HCT116 (cell line): ENCODE measurements around the gene CPA1. TPM values are rescaled to one million over a fixed set of nuclear protein-coding genes. Genes with fewer than 3 reads are reported as not detected.

Source experiments
- ATAC-seq: fragments of 200-7000 bp; cut with Tn5 transposase; 2 replicates; pipeline ENCODE4 v1.9.1; 2020; ENCODE audit warnings: mild to moderate bottlenecking, moderate library complexity
- BruUV-seq: library from RNA; stranded (reverse); fragments of 400-500 nt; replicated peaks from 2 replicates; lab custom pipeline; 2021; lab: Mats Ljungman, UMichigan
- CTCF ChIA-PET: fragments of 300-600 bp; sonication (Branson Sonifier 250); formaldehyde crosslinking; loops from one replicate; lab custom pipeline; 2021; ENCODE audit warnings: antibody characterized with exemption; lab: Charles Lee
- POLR2A ChIA-PET: fragments of 300-600, 350-600 bp; sonication (Branson Sonifier 250); formaldehyde crosslinking; loops from one replicate; lab custom pipeline; 2021; ENCODE audit warnings: antibody characterized with exemption; lab: Charles Lee
- RAD21 ChIA-PET, 2 experiments: fragments of 300-600 bp; sonication (Branson Sonifier 250); formaldehyde crosslinking; loops; one replicate each; lab custom pipeline; 2023; ENCODE audit warnings: low total read pairs in 2 of 2; ENCODE audit not compliant: uncharacterized antibody in 2 of 2, unreplicated experiment in 2 of 2, low non-redundant PET in 1 of 2; lab: Charles Lee
- DNase-seq: peaks from one replicate; pipeline ENCODE4 v3.0.0-alpha.2; 2010; ENCODE audit warnings: low read depth, low spot score
- H2AFZ ChIP-seq: fragments of 200-600 bp; shearing (Covaris generic), sonication (generic); 2 replicates; pipeline ENCODE4 v1.6.1; 2017; ENCODE audit warnings: low read depth, mixed run types, mixed read lengths, antibody characterized with exemption, low read length; ENCODE audit not compliant: poor library complexity, severe bottlenecking
- H3K27ac ChIP-seq: 2 replicates; pipeline ENCODE4 v1.5.1; 2012; ENCODE audit warnings: low read depth, low read length
- H3K27me3 ChIP-seq: fragments of 200-600 bp; sonication (generic); 2 replicates; pipeline ENCODE4 v1.6.1; 2016; ENCODE audit warnings: mixed run types, low read length, mixed read lengths; ENCODE audit not compliant: insufficient read depth
- H3K36me3 ChIP-seq, 2 experiments: fragments of 200-500 bp in 1 of 2; fragments of 200-600 bp in 1 of 2; sonication (Bioruptor generic) in 1 of 2; sonication (generic) in 1 of 2; 2 replicates each; pipeline versions ENCODE4 v1.5.1 to v1.6.1; 2014 to 2016; ENCODE audit warnings: low read length in 2 of 2, inconsistent platforms in 1 of 2, mixed read lengths in 1 of 2, mixed run types in 1 of 2; ENCODE audit not compliant: insufficient read depth in 2 of 2, control insufficient read depth in 1 of 2
- H3K4me1 ChIP-seq, 2 experiments: fragments of 200-600 bp in 1 of 2; sonication (generic) in 1 of 2; 2 replicates each; pipeline versions ENCODE4 v1.5.1 to v1.6.1; 2012 to 2017; ENCODE audit warnings: low read length in 2 of 2, inconsistent platforms in 1 of 2, mild to moderate bottlenecking in 1 of 2, mixed read lengths in 1 of 2, mixed run types in 1 of 2, moderate library complexity in 1 of 2; ENCODE audit not compliant: insufficient read depth in 2 of 2, control insufficient read depth in 1 of 2
- H3K4me2 ChIP-seq: fragments of 200-600 bp; sonication (generic); 2 replicates; pipeline ENCODE4 v1.6.1; 2017; ENCODE audit warnings: mixed run types, low read length, mixed read lengths
- H3K4me3 ChIP-seq, 2 experiments: fragments of 200-600 bp in 1 of 2; sonication (generic) in 1 of 2; replicated peaks in 1 of 2; 2 replicates each; pipeline ENCODE4 v1.5.1; 2011 to 2016; ENCODE audit warnings: low read length in 2 of 2, control low read depth in 1 of 2, low read depth in 1 of 2, mild to moderate bottlenecking in 1 of 2, mixed read lengths in 1 of 2, mixed run types in 1 of 2
- H3K79me2 ChIP-seq: fragments of 200-600 bp; sonication (generic); 2 replicates; pipeline ENCODE4 v1.6.1; 2017; ENCODE audit warnings: mild to moderate bottlenecking, mixed run types, low read length, moderate library complexity, mixed read lengths; ENCODE audit not compliant: insufficient read depth
- H3K9ac ChIP-seq: fragments of 200-600 bp; sonication (generic); 2 replicates; pipeline ENCODE4 v1.6.1; 2016; ENCODE audit warnings: low read length, mixed read lengths
- H3K9me2 ChIP-seq: fragments of 200-600 bp; sonication (generic), shearing (Covaris generic); 2 replicates; pipeline ENCODE4 v1.6.1; 2017; ENCODE audit warnings: mixed run types, mild to moderate bottlenecking, moderate library complexity; ENCODE audit not compliant: insufficient read depth
- H3K9me3 ChIP-seq, 2 experiments: fragments of 200-500 bp in 1 of 2; fragments of 200-600 bp in 1 of 2; sonication (Bioruptor generic) in 1 of 2; sonication (generic) in 1 of 2; 2 replicates each; pipeline ENCODE4 v1.6.1; 2014 to 2017; ENCODE audit warnings: low read length in 2 of 2, mixed read lengths in 2 of 2, inconsistent platforms in 1 of 2, low read depth in 1 of 2, mild to moderate bottlenecking in 1 of 2, mixed run types in 1 of 2, moderate library complexity in 1 of 2; ENCODE audit not compliant: control insufficient read depth in 1 of 2, insufficient read depth in 1 of 2
- H4K20me1 ChIP-seq: fragments of 200-600 bp; sonication (generic), shearing (Covaris generic); 2 replicates; pipeline ENCODE4 v1.6.1; 2017; ENCODE audit warnings: mixed run types, mild to moderate bottlenecking, moderate library complexity; ENCODE audit not compliant: insufficient read depth
- CBX3 ChIP-seq: IDR thresholded peaks from 2 replicates; pipeline ENCODE4 v1.6.1; 2012; ENCODE audit warnings: low read depth
- CEBPB ChIP-seq: IDR thresholded peaks from 2 replicates; pipeline ENCODE4 v1.6.1; 2012; ENCODE audit warnings: low read depth
- EGR1 ChIP-seq: IDR thresholded peaks from 2 replicates; pipeline ENCODE4 v1.6.1; 2012; ENCODE audit warnings: low read depth
- ELF1 ChIP-seq: IDR thresholded peaks from 2 replicates; pipeline ENCODE4 v1.6.1; 2012; ENCODE audit warnings: low read depth, borderline replicate concordance
- EZH2 ChIP-seq: fragments of 200-600 bp; sonication (generic); IDR thresholded peaks from 2 replicates; pipeline ENCODE4 v1.6.1; 2017; ENCODE audit warnings: antibody characterized with exemption, mixed run types
- FOSL1 ChIP-seq: IDR thresholded peaks from 2 replicates; pipeline ENCODE4 v1.6.1; 2012; ENCODE audit warnings: low read depth
- JUND ChIP-seq: IDR thresholded peaks from 2 replicates; pipeline ENCODE4 v1.6.1; 2012
- POLR2A ChIP-seq: IDR thresholded peaks from 2 replicates; pipeline ENCODE4 v1.7.0; 2011; ENCODE audit warnings: borderline replicate concordance; ENCODE audit not compliant: insufficient read depth, insufficient read length; ENCODE audit errors: extremely low read depth
- POLR2AphosphoS5 ChIP-seq: IDR thresholded peaks from 2 replicates; pipeline ENCODE4 v1.6.1; 2011; ENCODE audit warnings: mild to moderate bottlenecking, low read depth, low read length, moderate library complexity
- SIN3A ChIP-seq: IDR thresholded peaks from 2 replicates; pipeline ENCODE4 v1.6.1; 2012; ENCODE audit warnings: low read depth
- SRF ChIP-seq: IDR thresholded peaks from 2 replicates; pipeline ENCODE4 v1.6.1; 2012; ENCODE audit warnings: low read depth
- TCF7L2 ChIP-seq: IDR thresholded peaks from 2 replicates; pipeline ENCODE4 v1.7.0; 2011; ENCODE audit warnings: borderline replicate concordance, inconsistent platforms; ENCODE audit not compliant: insufficient read depth, insufficient read length; ENCODE audit errors: extremely low read depth
- YY1 ChIP-seq: IDR thresholded peaks from 2 replicates; pipeline ENCODE4 v1.6.1; 2011; ENCODE audit warnings: low read length, low read depth, moderate library complexity, mild to moderate bottlenecking; ENCODE audit not compliant: insufficient replicate concordance; ENCODE audit errors: extremely low read depth
- ZFX ChIP-seq: fragments of 450-650 bp; IDR thresholded peaks from 2 replicates; pipeline ENCODE4 v1.6.1; 2017
- ZNF274 ChIP-seq: fragments of 200-500 bp; sonication (Bioruptor generic); IDR thresholded peaks from 2 replicates; pipeline ENCODE4 v1.6.1; 2014; ENCODE audit warnings: mild to moderate bottlenecking, low read depth, low read length, inconsistent platforms
- intact Hi-C: fragments of 100-400 bp; cut with micrococcal nuclease; formaldehyde crosslinking; loops from 2 replicates; pipeline ENCODE4 v1.10.0; 2022
- total RNA-seq: library from RNA; stranded (reverse); gene quantifications from one replicate; pipeline ENCODE4 v1.2.1, GENCODE V29; 2021; ENCODE audit not compliant: unreplicated experiment
- TF ChIP-seq, protein P1 (sequence below): IDR thresholded peaks from 2 replicates; pipeline ENCODE4 v1.6.1; 2012; ENCODE audit warnings: low read depth
- TF ChIP-seq, protein P2 (sequence below): IDR thresholded peaks from 2 replicates; pipeline ENCODE4 v1.6.1; 2011; ENCODE audit warnings: mild to moderate bottlenecking, low read length, moderate library complexity; ENCODE audit not compliant: insufficient replicate concordance; ENCODE audit errors: extremely low read depth
- TF ChIP-seq, protein P3 (sequence below): IDR thresholded peaks from 2 replicates; pipeline ENCODE4 v1.6.1; 2012

The CPA1 gene
- total RNA-seq, 1 experiment from 2014 or later = 11.9 TPM

DNA sequence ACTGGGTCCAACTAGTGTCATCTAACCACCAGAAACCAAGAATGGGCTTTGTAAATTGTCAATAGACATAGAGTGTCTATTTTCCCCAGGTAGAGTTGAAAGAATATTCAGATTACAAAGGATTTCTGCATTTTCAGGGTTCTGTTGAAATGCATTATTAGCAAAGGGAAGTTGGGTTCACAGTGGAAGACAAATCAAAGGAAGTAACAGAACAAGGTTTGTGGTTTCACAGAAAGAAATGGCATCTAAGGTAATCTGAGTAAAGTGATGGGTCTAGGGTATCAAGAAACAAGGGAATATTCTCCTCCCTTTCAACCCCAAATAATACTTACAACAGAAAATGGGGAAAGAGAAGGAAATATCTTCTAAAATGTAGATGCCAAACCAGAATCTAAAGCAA, 34.7 kb downstream of the CPA1 start:
- ChIA-PET POLR2A (no interaction called here), RAD21 (no interaction called here), CTCF (no interaction called here)
- BruUV-seq = no TSS peak
- DNase-seq (no peak), ATAC-seq (no peak)
- TF ChIP-seq EZH2 (no peak), ZNF274 (no peak), EGR1 (no peak), SIN3A (no peak), SRF (no peak), ZFX (no peak), CEBPB (no peak), TCF7L2 (no peak), CBX3 (no peak), POLR2A (no peak), YY1 (no peak), FOSL1 (no peak), ELF1 (no peak), JUND (no peak), POLR2AphosphoS5 (no peak)
- TF ChIP-seq, protein P1, sequence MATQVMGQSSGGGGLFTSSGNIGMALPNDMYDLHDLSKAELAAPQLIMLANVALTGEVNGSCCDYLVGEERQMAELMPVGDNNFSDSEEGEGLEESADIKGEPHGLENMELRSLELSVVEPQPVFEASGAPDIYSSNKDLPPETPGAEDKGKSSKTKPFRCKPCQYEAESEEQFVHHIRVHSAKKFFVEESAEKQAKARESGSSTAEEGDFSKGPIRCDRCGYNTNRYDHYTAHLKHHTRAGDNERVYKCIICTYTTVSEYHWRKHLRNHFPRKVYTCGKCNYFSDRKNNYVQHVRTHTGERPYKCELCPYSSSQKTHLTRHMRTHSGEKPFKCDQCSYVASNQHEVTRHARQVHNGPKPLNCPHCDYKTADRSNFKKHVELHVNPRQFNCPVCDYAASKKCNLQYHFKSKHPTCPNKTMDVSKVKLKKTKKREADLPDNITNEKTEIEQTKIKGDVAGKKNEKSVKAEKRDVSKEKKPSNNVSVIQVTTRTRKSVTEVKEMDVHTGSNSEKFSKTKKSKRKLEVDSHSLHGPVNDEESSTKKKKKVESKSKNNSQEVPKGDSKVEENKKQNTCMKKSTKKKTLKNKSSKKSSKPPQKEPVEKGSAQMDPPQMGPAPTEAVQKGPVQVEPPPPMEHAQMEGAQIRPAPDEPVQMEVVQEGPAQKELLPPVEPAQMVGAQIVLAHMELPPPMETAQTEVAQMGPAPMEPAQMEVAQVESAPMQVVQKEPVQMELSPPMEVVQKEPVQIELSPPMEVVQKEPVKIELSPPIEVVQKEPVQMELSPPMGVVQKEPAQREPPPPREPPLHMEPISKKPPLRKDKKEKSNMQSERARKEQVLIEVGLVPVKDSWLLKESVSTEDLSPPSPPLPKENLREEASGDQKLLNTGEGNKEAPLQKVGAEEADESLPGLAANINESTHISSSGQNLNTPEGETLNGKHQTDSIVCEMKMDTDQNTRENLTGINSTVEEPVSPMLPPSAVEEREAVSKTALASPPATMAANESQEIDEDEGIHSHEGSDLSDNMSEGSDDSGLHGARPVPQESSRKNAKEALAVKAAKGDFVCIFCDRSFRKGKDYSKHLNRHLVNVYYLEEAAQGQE = no peak
- TF ChIP-seq, protein P2, sequence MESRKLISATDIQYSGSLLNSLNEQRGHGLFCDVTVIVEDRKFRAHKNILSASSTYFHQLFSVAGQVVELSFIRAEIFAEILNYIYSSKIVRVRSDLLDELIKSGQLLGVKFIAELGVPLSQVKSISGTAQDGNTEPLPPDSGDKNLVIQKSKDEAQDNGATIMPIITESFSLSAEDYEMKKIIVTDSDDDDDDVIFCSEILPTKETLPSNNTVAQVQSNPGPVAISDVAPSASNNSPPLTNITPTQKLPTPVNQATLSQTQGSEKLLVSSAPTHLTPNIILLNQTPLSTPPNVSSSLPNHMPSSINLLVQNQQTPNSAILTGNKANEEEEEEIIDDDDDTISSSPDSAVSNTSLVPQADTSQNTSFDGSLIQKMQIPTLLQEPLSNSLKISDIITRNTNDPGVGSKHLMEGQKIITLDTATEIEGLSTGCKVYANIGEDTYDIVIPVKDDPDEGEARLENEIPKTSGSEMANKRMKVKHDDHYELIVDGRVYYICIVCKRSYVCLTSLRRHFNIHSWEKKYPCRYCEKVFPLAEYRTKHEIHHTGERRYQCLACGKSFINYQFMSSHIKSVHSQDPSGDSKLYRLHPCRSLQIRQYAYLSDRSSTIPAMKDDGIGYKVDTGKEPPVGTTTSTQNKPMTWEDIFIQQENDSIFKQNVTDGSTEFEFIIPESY = no peak
- TF ChIP-seq, protein P3, sequence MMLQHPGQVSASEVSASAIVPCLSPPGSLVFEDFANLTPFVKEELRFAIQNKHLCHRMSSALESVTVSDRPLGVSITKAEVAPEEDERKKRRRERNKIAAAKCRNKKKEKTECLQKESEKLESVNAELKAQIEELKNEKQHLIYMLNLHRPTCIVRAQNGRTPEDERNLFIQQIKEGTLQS = no peak
- Histone ChIP-seq H3K9ac (no peak overlapping the region), H3K4me1 (peaks cover 0 to 6% of the 10 kb centered on the region in 2 experiments; a peak in 1 of 4 replicates), H3K79me2 (no peaks in the 10 kb centered on the region), H2AFZ (no peak overlapping the region), H3K4me2 (no peak overlapping the region), H3K4me3 (no peak overlapping the region), H3K9me2 (no peaks in the 10 kb centered on the region), H3K27ac (no peak overlapping the region), H3K9me3 (no peaks in the 10 kb centered on the region), H3K36me3 (no peaks in the 10 kb centered on the region), H3K27me3 (no peaks in the 10 kb centered on the region), H4K20me1 (no peaks in the 10 kb centered on the region)
- intact Hi-C loops = no loop called here
